ENCODE data around the gene OR1A1. TPM values are rescaled to one million over a fixed set of nuclear protein-coding genes. Genes with fewer than 3 reads are reported as not detected.
A peak's percentile ranks its signal among the peaks of the same experiment; 100 is the strongest.

Gene OR1A1
- total and polyA plus RNA-seq, 2 of the 8 experiments (the other 6 are each of a cell fraction or from before 2014, with no cell fraction given): not detected

GRCh38 chr17:3213587-3213986 lies 6.1 kb downstream of the OR1A1 start:
- Histone ChIP-seq H3K79me1 (ENCODE audit: low read depth, low read length) (no peaks in the 10 kb centered on the region), H3K4me1 (replicated peaks in 1 of 4; ENCODE audit: control insufficient read depth in 3 of 4, insufficient read depth in 4 of 4, low read length in 3 of 4) (no peaks in the 10 kb centered on the region), H3K9ac (replicated peaks in 1 of 4; ENCODE audit: extremely low read depth in 1 of 4, low read depth in 3 of 4, low read length in 3 of 4) (no peak overlapping the region), H3K23ac (ENCODE audit: insufficient read length) (no peak overlapping the region), H3K27ac (ENCODE audit: low read depth, low read length) (no peak overlapping the region), H3K23me2 (ENCODE audit: low read depth, low read length) (no peaks in the 10 kb centered on the region), H4K5ac (ENCODE audit: insufficient read length, low read depth, low read length) (no peak overlapping the region), H4K8ac (ENCODE audit: extremely low read depth, insufficient read depth, low read length) (no peak overlapping the region), H3K56ac (replicated peaks; ENCODE audit: insufficient read length, low read depth, low read length) (no peak overlapping the region), H2BK12ac (ENCODE audit: low read depth, low read length) (no peak overlapping the region), H2AK5ac (ENCODE audit: low read depth, low read length) (no peak overlapping the region), H3K27me3 (replicated peaks in 1 of 4; ENCODE audit: control insufficient read depth in 3 of 4, extremely low read depth in 1 of 4, insufficient read depth in 3 of 4, low read length in 3 of 4) (no peaks in the 10 kb centered on the region), H2AFZ (ENCODE audit: low read length) (no peak overlapping the region), H4K91ac (replicated peaks; ENCODE audit: insufficient read length, low read length) (no peak overlapping the region), H3K79me2 (ENCODE audit: control insufficient read depth in 1 of 2, insufficient read depth in 2 of 2, low read length in 2 of 2) (no peaks in the 10 kb centered on the region), H2BK20ac (ENCODE audit: low read length) (no peak overlapping the region), H3K4me2 (ENCODE audit: insufficient read depth in 1 of 2, low read depth in 2 of 2, low read length in 2 of 2) (no peak overlapping the region), H3K9me3 (ENCODE audit: insufficient read depth in 2 of 2, low read depth in 1 of 2, low read length in 1 of 2) (peaks cover 19 to 30% of the 10 kb centered on the region in 2 experiments), H3K36me3 (ENCODE audit: control insufficient read depth in 2 of 4, insufficient read depth in 4 of 4, low read length in 3 of 4) (no peaks in the 10 kb centered on the region), H3K4ac (replicated peaks; ENCODE audit: insufficient read length, low read depth, low read length) (no peak overlapping the region), H3K4me3 (ENCODE audit: extremely low read depth in 1 of 4, insufficient read depth in 2 of 4, low read depth in 3 of 4, low read length in 4 of 4) (no peak overlapping the region), H2BK120ac (replicated peaks; ENCODE audit: low read depth, low read length) (no peak overlapping the region), H3K14ac (ENCODE audit: insufficient read length) (no peak overlapping the region), H4K20me1 (replicated peaks in 1 of 2; ENCODE audit: control insufficient read depth in 1 of 2, insufficient read depth in 2 of 2, low read length in 2 of 2) (no peaks in the 10 kb centered on the region), H3K18ac (ENCODE audit: extremely low read depth, low read length) (no peak overlapping the region), H2BK15ac (ENCODE audit: low read length) (no peak overlapping the region), H2BK5ac (ENCODE audit: low read depth, low read length) (no peak overlapping the region)
- no peak for FAIRE-seq
- ChIA-PET POLR2A (ENCODE audit: partially characterized antibody) (no interaction called here), CTCF (ENCODE audit: partially characterized antibody) (no interaction called here)
- TF ChIP-seq TAF1 (IDR thresholded peaks at IDR 0.05; ENCODE audit: low read depth, low read length): no peak
- TF ChIP-seq USF2 (IDR thresholded peaks at IDR 0.05; ENCODE audit: low read length): peak; percentile 68; the same call in 1 of the 2 replicates
- peak; percentile 27; the same call in 1 of the 2 replicates for TF ChIP-seq SIX5 (IDR thresholded peaks at IDR 0.05; ENCODE audit: low read depth, low read length)
- TF ChIP-seq ATF2 (IDR thresholded peaks at IDR 0.05; ENCODE audit: low read length): no peak
- no peak for DNase-seq (ENCODE audit: low read depth in 1 of 2, low spot score in 2 of 2)
- 54% methylated on average over 6 of the region's 6 CpGs; no CpG with 5 or more reads in 1 of the 2 experiments for WGBS, 2 experiments (ENCODE audit: extremely low coverage in 1 of 2, insufficient coverage in 1 of 2, insufficient read length in 1 of 2, insufficient replicate concordance in 2 of 2, low coverage in 1 of 2, low lambda C conversion rate in 2 of 2, missing lambda C conversion rate in 1 of 2)
